HG02763 (cell line): ENCODE results near the gene AGBL4.
A peak's percentile ranks its signal among the peaks of the same experiment; 100 is the strongest.

ENCODE experiments used
- ATAC-seq: cut with Tn5 transposase; IDR thresholded peaks from one replicate; pipeline ENCODE4 v1.9.1; 2021; ENCODE audit warnings: mild to moderate bottlenecking, moderate library complexity; ENCODE audit not compliant: unreplicated experiment

The AGBL4 gene

DNA sequence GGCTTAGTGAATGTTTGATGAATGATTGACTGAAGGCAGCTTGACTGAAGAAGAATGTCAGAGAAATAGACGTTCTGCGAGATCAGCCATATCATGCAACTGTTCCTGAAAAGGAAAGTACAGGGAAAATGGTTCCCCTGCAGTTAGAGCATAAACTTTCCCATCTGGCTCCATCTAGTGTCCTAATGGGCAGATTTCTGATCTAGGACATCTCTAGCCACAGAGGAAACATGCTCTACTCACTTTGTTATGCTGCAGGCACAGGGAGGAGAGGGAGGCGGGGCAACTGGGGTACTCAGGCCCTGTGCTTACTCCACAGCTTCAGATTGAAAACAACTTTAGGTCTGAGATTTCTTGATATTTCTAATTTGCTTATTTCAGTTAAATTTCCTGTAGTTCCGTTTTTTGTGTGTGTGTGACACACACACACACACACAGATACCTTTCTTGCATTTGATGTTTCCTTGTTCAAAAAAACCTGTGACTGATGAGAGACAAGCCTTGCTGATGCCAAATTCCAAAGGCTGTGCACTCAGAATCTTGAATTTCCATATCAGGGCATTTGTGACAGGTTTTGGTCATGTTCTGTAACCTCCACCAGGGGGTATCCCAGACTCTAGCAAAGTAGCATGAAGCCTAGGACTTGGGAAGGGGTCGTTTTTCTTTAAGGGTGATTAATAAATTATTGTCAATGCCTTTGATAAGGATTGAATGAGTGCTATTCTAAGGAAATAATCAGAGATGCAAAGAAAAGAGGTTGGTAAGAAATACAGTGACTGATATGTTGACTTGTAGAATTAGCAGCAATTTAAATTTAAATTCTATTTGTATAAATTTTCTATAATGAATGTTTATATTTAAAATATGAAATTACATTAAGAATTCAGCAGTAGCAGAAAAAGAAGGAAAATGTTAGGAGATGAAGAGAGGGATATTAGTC, 1107.4 kb downstream of the AGBL4 start:
- ATAC-seq: no peak

DNA sequence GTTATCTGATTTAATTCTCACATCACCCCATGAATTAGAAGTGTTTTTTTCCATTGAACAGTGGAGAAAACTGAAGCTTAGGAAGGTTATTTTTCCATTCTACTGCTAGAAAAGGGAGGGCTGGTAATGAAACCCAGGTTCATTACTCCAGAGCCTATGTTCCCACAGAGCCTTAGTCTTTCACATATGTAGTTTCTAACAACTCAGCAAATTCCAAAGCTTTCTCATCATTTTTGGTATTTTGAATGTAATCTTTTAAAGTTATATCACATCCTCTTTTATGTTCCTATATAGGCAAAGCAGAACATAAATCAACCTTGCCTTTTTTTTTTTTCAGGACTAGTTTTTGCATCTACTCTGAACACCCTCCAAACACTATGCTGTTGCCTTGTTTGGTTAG, 1115.1 kb downstream of the AGBL4 start:
- no peak for ATAC-seq

DNA sequence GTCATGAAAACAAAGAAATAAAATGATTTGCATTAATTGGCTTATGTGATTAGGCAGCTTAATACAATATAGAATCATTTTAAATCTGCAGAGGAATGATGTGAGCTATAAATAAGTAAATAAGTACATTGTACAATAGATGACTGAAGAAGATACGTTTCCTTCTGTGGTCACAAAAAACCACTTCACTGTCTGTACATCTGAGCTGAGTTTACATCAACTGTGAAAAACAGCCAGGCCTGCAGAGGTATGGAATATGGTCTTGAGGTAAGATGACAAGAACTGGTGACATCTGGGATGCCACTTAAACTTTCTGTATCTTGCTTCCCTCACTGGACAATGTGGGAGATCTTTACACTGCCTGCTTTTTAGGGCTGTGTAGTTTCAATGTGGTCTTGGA, 1117.0 kb downstream of the AGBL4 start:
- no peak for ATAC-seq

DNA sequence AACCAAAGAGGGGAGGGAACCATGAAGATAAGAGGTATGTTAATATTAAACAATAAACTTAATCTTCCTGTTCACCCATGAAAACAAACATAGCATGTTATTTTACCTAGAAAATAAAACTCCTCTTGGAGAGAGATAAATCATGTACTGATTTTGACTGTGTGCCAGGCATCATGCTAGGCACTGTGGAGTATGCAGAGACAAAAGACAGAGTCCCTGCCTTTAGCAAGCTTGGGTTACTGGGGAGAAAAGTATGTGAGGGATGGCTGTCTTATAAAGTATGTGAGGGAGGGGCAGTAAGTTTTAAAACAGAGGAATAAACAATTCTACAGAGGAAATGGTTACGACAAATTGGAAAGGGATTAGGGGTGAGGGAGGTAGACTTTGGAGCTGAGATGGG, 1117.6 kb downstream of the AGBL4 start:
- ATAC-seq: no peak

DNA sequence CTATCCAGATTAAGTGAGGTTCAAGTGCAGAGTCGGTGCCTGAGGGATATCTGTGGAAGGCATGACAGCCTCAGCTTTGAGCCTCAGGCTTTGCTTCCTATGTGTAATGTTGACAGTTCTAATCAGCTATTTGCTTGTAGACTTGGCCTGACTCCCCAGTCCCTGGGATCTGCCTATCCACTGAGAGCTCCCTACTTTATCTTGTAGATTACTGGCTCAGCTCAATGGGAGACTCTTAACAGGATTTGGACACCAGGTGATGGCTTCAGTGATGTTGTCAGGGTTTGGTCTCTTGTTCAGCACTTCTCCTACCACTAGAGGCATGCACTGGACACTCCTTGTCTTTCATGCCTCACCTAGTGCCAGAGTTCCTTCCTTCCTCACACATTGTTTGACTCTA, 1120.5 kb downstream of the AGBL4 start:
- no peak for ATAC-seq

DNA sequence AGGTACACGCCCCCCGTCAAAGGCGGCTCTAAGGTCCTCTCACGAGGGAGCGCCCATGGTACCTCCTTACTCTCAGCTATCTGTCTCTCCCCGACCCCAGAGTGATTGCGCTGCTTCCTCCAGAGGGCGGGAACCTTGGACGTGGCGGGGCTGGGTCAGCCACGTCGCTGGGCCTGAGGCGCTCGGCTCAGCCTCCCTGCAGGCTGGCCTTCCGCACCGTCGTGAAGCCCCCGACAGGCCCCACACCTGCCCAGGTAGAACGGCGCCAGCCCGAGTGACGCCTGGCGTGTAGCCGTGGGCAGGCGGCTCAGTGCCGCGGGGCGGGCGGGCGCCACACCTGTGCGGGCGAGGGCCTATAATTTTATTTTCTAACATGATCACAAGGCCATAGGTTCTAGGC, 1124.9 kb downstream of the AGBL4 start:
- ATAC-seq: no peak

DNA sequence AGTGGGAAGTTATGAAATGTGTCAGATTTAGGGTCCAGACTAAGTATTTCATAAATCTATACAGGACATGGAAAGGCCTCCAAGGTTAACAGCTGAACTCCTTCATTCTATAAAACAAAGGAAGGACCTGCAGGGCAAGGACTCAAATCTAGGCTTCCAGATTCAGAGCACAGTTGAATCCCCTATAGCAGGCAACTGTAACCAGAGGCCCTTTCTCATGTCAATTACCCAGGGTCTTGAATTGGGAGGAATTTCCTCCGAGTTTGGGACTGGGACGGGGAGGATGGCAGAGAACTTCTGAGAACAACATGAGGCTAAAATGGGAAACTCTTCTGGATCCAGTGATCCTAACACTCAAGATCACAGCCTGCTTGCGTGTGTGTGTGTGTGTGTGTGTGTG, 1134.1 kb downstream of the AGBL4 start:
- no peak for ATAC-seq

DNA sequence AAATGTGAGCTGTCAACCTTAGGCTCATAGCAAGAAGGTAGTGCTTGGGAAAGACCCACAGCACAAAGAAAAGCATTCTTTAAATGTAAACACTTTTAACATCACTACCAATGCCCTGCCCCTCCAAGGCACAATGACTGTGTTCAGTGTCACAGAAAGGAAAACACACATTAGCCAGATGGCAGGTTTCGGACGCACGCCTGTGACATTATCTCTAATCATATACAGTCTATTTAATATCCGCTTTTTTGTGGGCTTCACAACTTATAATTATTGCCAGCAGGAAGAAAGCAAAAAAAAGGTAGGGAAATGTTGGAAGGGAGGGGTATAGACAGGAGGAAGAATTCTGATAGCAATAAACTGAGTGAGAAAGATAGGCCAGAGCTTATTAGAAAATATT, 1134.7 kb downstream of the AGBL4 start:
- no peak for ATAC-seq

DNA sequence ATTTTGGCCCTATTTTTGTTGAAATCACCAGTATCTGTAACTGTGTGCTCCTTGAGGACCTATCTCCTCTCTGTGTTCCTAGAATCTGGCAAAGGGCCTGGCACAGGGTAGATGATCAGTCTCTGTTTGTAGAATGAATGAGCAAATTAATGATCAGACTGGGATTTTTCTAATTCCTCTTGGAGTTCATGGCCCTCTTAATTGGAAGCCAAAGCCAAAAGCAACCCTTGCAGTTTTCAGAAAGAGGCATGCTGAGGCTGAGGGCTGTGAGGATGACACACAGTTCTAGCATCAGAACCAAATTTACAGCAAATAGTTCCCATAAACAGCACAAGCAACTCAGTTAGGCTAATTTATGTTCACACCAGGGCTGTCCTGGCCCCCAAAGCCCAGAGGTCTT, 1136.0 kb downstream of the AGBL4 start:
- no peak for ATAC-seq

DNA sequence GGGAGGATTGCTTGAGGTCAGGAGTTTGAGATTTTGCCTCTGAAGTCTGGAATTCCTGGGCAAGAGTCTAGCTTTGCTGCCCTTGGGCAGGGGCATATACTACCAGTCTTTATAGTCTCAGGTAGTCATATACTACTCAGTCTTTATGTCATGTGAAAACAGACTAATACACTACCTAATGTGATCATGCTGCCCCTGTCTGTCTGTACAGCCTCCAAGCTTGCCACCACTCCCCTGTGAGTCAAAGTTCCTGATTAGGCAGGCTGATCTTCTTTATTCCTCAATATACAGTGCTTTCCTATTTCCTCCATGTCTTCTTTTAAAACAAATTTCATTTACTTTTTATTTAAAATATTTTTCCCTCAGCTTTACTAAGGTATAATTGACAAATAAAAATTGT, 1141.7 kb downstream of the AGBL4 start:
- no peak for ATAC-seq

DNA sequence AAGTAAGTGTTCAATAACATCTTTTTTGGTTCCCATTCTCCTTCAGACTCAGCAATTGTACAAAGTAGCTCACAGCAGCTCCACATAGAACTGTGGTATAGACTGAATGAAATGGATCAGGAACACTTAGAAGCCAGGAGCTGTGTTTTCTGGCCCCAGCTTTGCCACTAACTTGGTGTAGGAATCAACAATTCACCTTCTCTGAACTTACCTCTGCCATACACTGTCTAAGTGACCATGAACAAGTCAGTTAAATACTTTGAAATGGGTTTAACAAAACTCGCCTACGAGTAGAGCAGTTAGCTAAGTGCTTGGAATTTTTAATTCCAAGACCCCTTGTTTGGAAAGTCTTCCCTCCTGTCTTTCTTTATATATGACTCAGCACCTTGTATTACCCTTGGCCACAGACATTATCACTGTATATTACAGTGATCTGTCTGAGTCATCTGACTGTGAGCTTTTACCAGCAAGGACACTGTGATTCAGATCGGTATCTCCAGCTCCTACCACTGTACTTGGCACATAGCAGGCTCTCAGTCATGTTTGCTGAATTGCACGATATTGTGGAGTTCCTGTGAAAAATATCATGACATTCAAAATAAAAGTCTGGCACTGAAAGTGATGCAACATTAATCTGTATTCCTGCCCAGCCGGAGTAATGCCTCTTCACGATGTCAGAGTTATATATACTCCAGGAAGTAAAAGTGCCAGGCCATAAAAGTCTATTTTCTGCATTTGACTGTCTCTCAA, 1145.4 kb downstream of the AGBL4 start:
- ATAC-seq: no peak

DNA sequence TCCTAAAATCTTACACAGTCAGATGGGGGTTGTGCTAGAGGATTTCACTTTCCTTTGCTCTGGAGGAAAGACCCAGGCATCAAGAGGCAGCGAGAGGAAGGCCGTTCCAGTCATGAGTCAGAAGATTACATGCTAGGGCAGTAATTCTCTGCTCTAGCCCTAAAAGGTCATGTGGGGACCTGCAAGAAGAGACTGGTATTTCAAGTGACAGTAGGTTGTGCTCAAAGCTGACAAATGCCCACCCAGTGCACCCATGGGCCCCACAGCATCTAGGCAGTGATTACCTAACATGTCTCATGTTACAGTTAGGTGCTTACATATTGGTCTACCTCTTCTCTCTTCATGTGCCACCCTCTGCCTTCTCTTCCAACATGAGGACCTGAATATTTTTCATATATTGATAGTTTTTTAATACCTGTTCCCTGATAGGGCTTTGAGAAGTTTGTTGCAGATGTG, 1147.4 kb downstream of the AGBL4 start:
- ATAC-seq: no peak

DNA sequence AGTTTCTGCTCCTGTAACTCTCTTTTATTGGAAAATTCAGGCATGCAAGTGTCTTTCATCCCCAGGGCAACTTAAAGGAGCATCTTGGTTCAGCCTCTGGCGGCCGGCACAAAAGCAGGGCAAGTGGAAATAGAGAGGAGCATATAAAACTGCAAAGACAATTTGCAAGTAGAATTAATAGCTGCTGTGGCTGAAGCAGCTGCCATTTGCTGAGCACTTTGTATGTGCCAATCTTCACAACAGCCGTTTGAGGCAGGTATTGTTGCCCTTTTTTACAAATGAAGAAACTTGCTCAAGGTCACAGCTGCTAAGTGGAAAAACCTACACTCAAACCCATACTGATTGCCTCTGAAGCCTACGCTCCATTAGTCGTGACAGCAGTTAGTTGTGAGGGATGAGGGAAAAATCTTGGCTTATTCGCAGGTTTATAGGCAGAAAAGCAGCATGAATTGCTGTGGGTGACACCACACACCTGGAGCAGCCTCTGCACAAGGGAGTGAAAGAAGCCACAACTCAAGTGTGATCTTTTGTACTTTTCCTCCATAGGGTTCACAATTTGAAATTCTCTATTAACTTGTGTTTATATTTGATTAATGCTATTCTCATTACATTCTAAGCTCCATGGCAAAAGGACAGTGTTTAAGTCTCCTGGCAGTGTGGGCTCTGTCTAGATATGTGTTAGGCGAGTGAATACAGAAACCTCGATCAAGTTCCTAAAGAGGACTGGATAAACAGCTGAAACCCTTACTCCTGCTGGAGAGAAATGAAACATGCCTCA, 1148.0 kb downstream of the AGBL4 start:
- no peak for ATAC-seq

DNA sequence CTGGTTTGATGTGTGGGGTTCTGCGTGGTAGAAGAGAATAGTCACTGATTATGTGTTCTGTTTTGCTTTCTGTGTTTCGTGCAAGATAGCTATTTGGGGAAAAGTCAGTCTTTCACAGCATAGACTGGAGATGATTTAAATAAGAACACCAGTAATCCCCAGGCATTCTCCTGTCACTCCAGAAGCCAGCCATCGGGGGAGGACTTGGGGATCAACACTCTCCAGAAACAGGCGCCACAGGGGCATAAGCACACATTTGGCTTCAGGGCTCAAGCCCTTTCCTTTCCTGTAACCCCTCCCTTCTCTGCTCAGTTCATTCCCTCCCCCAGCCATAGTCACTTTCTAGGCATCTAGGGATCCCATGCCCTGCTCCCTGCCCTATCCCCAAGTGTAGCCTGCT, 1149.8 kb downstream of the AGBL4 start:
- ATAC-seq: no peak

DNA sequence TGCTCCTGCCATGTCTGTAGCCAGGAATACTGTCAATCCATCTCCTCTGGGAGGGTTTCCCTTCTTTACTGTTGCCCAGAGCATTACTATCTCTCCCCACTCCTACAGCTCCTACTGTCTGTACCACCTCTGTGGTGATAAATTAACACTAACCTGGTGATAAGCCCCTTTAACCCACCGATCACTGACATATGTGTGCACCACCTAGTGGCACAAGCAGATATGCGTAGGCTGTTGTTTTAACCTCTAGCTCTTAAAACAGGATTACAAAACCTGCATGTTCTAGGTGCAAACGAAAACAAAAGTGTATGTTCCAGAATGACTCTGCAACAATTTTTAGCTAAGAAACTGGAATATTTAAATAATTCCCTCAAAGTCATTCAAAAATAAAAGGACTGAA, 1153.2 kb downstream of the AGBL4 start:
- peak; percentile 67 for ATAC-seq

DNA sequence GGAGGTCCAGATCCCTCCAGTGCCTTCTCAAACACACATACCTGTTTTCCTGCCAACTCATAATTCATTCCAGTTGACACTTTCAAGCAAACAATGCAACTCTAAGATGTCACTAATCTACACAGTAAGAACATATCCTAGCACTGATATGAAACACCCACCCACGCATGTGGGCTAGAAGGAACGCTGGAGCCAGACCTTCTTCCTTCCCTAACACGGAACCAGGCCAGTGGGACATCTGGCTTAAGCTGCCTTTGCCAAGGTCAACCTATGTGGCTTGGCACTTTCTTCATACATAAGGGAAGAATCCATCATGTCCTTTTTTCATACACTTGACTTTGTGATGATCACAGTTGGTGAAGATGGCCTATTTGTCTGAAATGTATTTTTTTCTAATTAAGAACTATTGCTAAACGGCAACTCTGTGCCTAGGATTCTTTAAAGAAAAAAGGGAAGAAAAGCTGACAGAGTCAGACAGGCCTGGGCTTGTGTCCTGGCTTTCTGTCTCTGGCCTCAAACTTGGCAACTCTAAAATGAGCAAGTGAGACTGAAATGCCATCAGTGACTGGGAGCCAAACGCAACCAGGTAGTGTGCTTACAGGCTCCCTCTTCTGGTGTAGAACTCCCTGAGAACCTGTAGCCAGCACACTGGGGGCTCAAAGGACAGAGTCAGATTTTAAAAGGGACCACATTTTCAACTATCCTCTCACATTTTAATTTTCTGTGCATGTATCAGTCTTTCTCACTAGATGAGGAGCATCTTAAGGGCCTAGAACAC, 1154.4 kb downstream of the AGBL4 start:
- ATAC-seq: no peak

DNA sequence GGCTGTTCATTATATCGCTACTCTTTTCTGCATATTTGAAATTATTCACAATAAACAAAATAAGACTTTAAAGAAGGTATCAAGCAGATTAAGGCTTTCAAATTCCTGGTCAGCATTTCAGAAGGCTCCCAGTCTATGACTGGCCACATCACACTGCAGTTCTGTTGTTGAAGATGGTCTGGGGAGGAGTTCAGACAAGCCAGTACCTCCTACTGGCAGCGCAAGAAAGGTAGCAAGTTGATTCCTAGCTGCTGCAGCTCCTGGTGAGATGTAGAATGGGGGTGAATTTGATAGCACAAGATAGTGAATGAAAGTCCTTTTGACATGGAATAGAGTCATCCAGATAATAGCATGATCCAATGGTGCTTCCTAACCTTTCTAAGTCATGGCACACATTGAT, 1158.8 kb downstream of the AGBL4 start:
- no peak for ATAC-seq

DNA sequence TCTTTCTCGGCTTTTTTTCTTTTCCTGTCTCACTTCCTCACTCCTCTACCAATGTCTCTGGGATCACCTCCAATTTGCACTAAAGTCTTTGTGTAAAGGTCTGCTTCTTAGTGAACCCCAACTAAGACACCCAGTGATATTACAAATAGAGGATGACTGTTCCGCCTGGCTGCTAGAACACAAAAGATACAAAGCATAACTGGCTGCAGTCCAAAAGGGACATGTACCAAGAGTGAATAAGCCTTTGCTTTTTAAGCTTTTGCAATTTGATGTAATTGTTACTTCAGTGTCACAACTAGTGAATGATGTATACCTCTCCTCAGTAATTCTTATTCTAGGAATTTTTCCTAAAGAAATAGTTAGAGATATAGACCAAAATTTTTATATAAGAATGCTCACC, 1164.3 kb downstream of the AGBL4 start:
- no peak for ATAC-seq

DNA sequence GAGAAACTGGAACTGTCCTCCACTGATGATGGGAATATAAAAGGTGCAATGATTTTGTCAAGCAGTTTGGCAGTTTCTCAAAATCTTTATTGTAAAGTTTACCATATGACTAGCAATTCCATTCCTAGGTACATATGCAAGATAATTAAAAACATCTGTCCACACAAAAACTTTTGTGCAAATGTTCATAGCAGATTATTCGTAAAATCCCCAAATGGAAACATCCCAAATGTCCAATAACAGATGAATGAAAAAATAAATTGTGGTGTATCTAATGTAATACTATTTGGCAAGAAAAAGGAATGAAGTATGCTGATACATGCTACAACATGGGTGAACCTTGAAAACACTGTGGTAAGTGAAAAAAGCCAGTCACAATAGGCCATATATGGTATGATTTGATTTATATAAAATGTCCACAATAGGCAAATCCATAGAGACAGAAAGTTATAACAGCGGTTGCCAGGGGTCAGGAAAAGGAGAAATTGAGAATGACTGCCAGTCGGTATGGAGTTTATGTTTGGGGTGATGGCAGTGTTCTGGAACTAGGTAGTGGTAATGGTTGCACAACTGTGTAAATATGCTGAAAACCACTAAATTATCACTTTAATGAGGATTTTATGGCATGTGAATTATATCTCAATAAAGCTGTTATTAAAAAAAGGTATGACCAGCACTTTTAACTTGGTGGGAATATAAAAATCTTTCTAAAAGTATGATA, 1165.4 kb downstream of the AGBL4 start:
- ATAC-seq: no peak

DNA sequence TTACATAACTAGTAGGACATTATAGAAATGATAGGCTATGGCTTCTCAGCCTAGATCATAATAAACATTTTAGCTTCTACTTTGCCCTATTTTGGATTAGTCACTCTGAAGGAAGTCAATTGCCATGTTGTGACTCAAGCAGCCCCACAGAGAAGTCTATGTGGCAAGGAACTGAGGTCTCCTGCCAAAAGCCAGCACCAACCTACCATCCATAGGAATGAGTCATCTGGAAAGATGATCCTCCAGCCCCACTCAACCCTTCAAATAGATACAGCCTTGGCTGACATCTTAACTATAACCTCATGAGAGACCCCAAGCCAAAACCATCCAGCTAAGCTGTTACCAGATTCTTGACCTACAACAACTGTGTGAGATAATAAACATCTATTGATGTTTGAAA, 1170.7 kb downstream of the AGBL4 start:
- ATAC-seq: no peak
